ENCODE results near the gene TLX3. TPM values are rescaled to one million over a fixed set of nuclear protein-coding genes. Genes with fewer than 3 reads are reported as not detected.

Gene TLX3
- total and polyA plus RNA-seq, 10 donors: not detected

- H3K27me3 ChIP-seq (replicated peaks in 1 of 7): peaks cover 0 to 96% (median 31%) of the 10 kb centered on the region in 7 donors
- no peak for TF ChIP-seq CTCF (IDR thresholded peaks at IDR 0.05 in 8 of 11, conservative IDR thresholded peaks at IDR 0.05 in 3 of 11)
- TF ChIP-seq POLR2A (IDR thresholded peaks at IDR 0.05): no peak
- no peak for TF ChIP-seq POLR2AphosphoS5 (IDR thresholded peaks at IDR 0.05)
- H3K4me1 ChIP-seq: peaks cover 0 to 9% (median 0%) of the 10 kb centered on the region in 6 donors
- WGBS, 5 donors: 90 to 94% (median 91%) methylated on average over 5 of the region's 5 CpGs
- H3K36me3 ChIP-seq: no peaks in the 10 kb centered on the region
- no peak for DNase-seq
- peaks cover 0 to 3% (median 0%) of the 10 kb centered on the region in 8 donors for H3K9me3 ChIP-seq
- no peak overlapping the region for H3K4me3 ChIP-seq
- no peak overlapping the region for H3K27ac ChIP-seq
- intact Hi-C loops (cut with DNase I; ENCODE audit: low total_unique reads): no loop called here
These were observed 13.5 kb downstream of the TLX3 start for GRCh38 chr5:171322527-171322926.

- intact Hi-C loops (cut with DNase I; ENCODE audit: low total_unique reads): no loop called here
- no peak overlapping the region for H3K4me3 ChIP-seq
- WGBS, 5 donors: 65 to 78% (median 76%) methylated on average over 3 of the region's 3 CpGs
- H3K36me3 ChIP-seq: no peaks in the 10 kb centered on the region
- no peak overlapping the region for H3K27ac ChIP-seq
- H3K9me3 ChIP-seq: peaks cover 0 to 3% (median 0%) of the 10 kb centered on the region in 8 donors
- H3K4me1 ChIP-seq: peaks cover 0 to 9% (median 0%) of the 10 kb centered on the region in 6 donors
- H3K27me3 ChIP-seq (replicated peaks in 1 of 7): peaks cover 0 to 96% (median 26%) of the 10 kb centered on the region in 7 donors
- DNase-seq: no peak
- TF ChIP-seq POLR2AphosphoS5 (IDR thresholded peaks at IDR 0.05): no peak
- TF ChIP-seq CTCF (IDR thresholded peaks at IDR 0.05 in 8 of 11, conservative IDR thresholded peaks at IDR 0.05 in 3 of 11): no peak
- TF ChIP-seq POLR2A (IDR thresholded peaks at IDR 0.05): no peak
These were observed 14.0 kb downstream of the TLX3 start for GRCh38 chr5:171323007-171323406.

GRCh38 chr5:171323806-171324632 is 15.0 kb downstream of the TLX3 start:
- intact Hi-C loops (cut with DNase I; ENCODE audit: low total_unique reads): no loop called here
- peak; percentile 27 for DNase-seq
- Histone ChIP-seq H3K27ac (no peak overlapping the region), H3K36me3 (no peaks in the 10 kb centered on the region), H3K4me3 (no peak overlapping the region), H3K9me3 (peaks cover 0 to 3% (median 0%) of the 10 kb centered on the region in 8 donors), H3K4me1 (peaks cover 0 to 9% (median 0%) of the 10 kb centered on the region in 6 donors), H3K27me3 (replicated peaks in 1 of 7) (peaks cover 0 to 95% (median 21%) of the 10 kb centered on the region in 7 donors)
- WGBS, 5 donors: 35 to 47% (median 41%) methylated on average over 20 of the region's 20 CpGs
- no peak for TF ChIP-seq POLR2AphosphoS5 (IDR thresholded peaks at IDR 0.05)
- no peak for TF ChIP-seq CTCF (IDR thresholded peaks at IDR 0.05 in 8 of 11, conservative IDR thresholded peaks at IDR 0.05 in 3 of 11)
- TF ChIP-seq POLR2A (IDR thresholded peaks at IDR 0.05): no peak

- peaks cover 0 to 94% (median 5%) of the 10 kb centered on the region in 7 donors for H3K27me3 ChIP-seq (replicated peaks in 1 of 7)
- DNase-seq: no peak
- no peak for TF ChIP-seq CTCF (IDR thresholded peaks at IDR 0.05 in 8 of 11, conservative IDR thresholded peaks at IDR 0.05 in 3 of 11)
- TF ChIP-seq POLR2AphosphoS5 (IDR thresholded peaks at IDR 0.05): no peak
These were observed 21.0 kb downstream of the TLX3 start for GRCh38 chr5:171330021-171330420.

More at GRCh38 chr5:171330021-171330420, 21.0 kb downstream of the TLX3 start:
- Histone ChIP-seq H3K27ac (no peak overlapping the region), H3K9me3 (peaks cover 0 to 1% (median 0%) of the 10 kb centered on the region in 8 donors), H3K4me1 (no peaks in the 10 kb centered on the region), H3K4me3 (no peak overlapping the region), H3K36me3 (no peaks in the 10 kb centered on the region)
- intact Hi-C loops (cut with DNase I; ENCODE audit: low total_unique reads): no loop called here
- WGBS, 5 donors: 64 to 76% (median 68%) methylated on average over 8 of the region's 8 CpGs
